HG03175 (cell line): Measurements from ENCODE around the gene NAV3.

Experiments used
- ATAC-seq: cut with Tn5 transposase; IDR thresholded peaks from one replicate; pipeline ENCODE4 v1.9.1; 2021; ENCODE audit warnings: mild to moderate bottlenecking, moderate library complexity; ENCODE audit not compliant: unreplicated experiment

NAV3 gene

GRCh38 chr12:77923882-77924281 is 93.2 kb downstream of the NAV3 start:
- no peak for ATAC-seq

- no peak for ATAC-seq
Measured at GRCh38 chr12:77924703-77925102, 94.0 kb downstream of the NAV3 start.

GRCh38 chr12:77925536-77926108 is 94.9 kb downstream of the NAV3 start:
- ATAC-seq, result peak; percentile 100

- no peak for ATAC-seq
Measured at GRCh38 chr12:77928078-77928477, 97.4 kb downstream of the NAV3 start.

GRCh38 chr12:77932216-77932615 is 101.5 kb downstream of the NAV3 start:
- no peak for ATAC-seq

GRCh38 chr12:77938301-77938700 is 107.6 kb downstream of the NAV3 start:
- ATAC-seq, result no peak

- no peak for ATAC-seq
Measured at GRCh38 chr12:77940011-77940423, 109.3 kb downstream of the NAV3 start.

GRCh38 chr12:77940567-77940966 is 109.9 kb downstream of the NAV3 start:
- ATAC-seq, result no peak

- no peak for ATAC-seq
Measured at GRCh38 chr12:77941401-77941800, 110.7 kb downstream of the NAV3 start.

- ATAC-seq, result no peak
Measured at GRCh38 chr12:77943466-77943865, 112.8 kb downstream of the NAV3 start.

GRCh38 chr12:77946541-77947061 is 115.9 kb downstream of the NAV3 start:
- no peak for ATAC-seq

GRCh38 chr12:77947330-77947729 is 116.6 kb downstream of the NAV3 start:
- ATAC-seq, result no peak

GRCh38 chr12:77947746-77948145 is 117.1 kb downstream of the NAV3 start:
- ATAC-seq, result no peak

GRCh38 chr12:77949943-77950342 is 119.2 kb downstream of the NAV3 start:
- no peak for ATAC-seq

- ATAC-seq, result no peak
Measured at GRCh38 chr12:77953528-77954205, 123.0 kb downstream of the NAV3 start.

- no peak for ATAC-seq
Measured at GRCh38 chr12:77954206-77954555, 123.5 kb downstream of the NAV3 start.

- no peak for ATAC-seq
Measured at GRCh38 chr12:77957062-77957461, 126.4 kb downstream of the NAV3 start.

- no peak for ATAC-seq
Measured at GRCh38 chr12:77963576-77964178, 133.0 kb downstream of the NAV3 start.

GRCh38 chr12:77965790-77966189 is 135.1 kb downstream of the NAV3 start:
- ATAC-seq, result no peak

- ATAC-seq, result no peak
Measured at GRCh38 chr12:77968021-77968420, 137.3 kb downstream of the NAV3 start.

- ATAC-seq, result no peak
Measured at GRCh38 chr12:77968571-77968970, 137.9 kb downstream of the NAV3 start.

GRCh38 chr12:77973579-77973978 is 142.9 kb downstream of the NAV3 start:
- ATAC-seq, result no peak
